ENCODE data around the gene SDSL.

Gene SDSL

GRCh38 chr12:113443030-113443539 is 20.9 kb downstream of the SDSL start:
- no peak overlapping the region for H3K27ac ChIP-seq
- TF ChIP-seq CTCF (conservative IDR thresholded peaks at IDR 0.05) = no peak

- H3K27ac ChIP-seq = no peak overlapping the region
- TF ChIP-seq CTCF (conservative IDR thresholded peaks at IDR 0.05) = no peak
Observed at GRCh38 chr12:113445544-113446171, 23.5 kb downstream of the SDSL start.

GRCh38 chr12:113448873-113449272 is 26.7 kb downstream of the SDSL start:
- no peak overlapping the region for H3K27ac ChIP-seq
- no peak for TF ChIP-seq CTCF (conservative IDR thresholded peaks at IDR 0.05)

- TF ChIP-seq CTCF (conservative IDR thresholded peaks at IDR 0.05) = no peak
- no peak overlapping the region for H3K27ac ChIP-seq
Observed at GRCh38 chr12:113449299-113449698, 27.1 kb downstream of the SDSL start.

GRCh38 chr12:113449839-113450238 is 27.7 kb downstream of the SDSL start:
- no peak overlapping the region for H3K27ac ChIP-seq
- TF ChIP-seq CTCF (conservative IDR thresholded peaks at IDR 0.05) = no peak

GRCh38 chr12:113452458-113452857 is 30.3 kb downstream of the SDSL start:
- TF ChIP-seq CTCF (conservative IDR thresholded peaks at IDR 0.05) = no peak
- no peak overlapping the region for H3K27ac ChIP-seq

GRCh38 chr12:113453330-113453729 is 31.1 kb downstream of the SDSL start:
- TF ChIP-seq CTCF (conservative IDR thresholded peaks at IDR 0.05) = no peak
- H3K27ac ChIP-seq = no peak overlapping the region

All from VCaP (cell line).